NT2/D1 (cell line): ENCODE measurements around the gene PLEKHG1.

Experiments
- DNase-seq: peaks from one replicate; pipeline ENCODE4 v3.0.0-alpha.2; 2011; ENCODE audit warnings: low read depth, low spot score
- H3K27me3 ChIP-seq: 2 replicates; pipeline ENCODE4 v1.6.0; 2011; ENCODE audit warnings: mild to moderate bottlenecking; ENCODE audit not compliant: insufficient read length, insufficient read depth
- H3K36me3 ChIP-seq: 2 replicates; pipeline ENCODE4 v1.6.1; 2011; ENCODE audit warnings: mild to moderate bottlenecking, low read length, mixed read lengths; ENCODE audit not compliant: insufficient read depth, insufficient read length
- H3K4me1 ChIP-seq: 2 replicates; pipeline ENCODE4 v1.5.1; 2011; ENCODE audit not compliant: insufficient read depth, insufficient read length
- H3K4me3 ChIP-seq: 2 replicates; pipeline ENCODE4 v1.5.1; 2011; ENCODE audit warnings: low read depth; ENCODE audit not compliant: insufficient read length
- H3K9ac ChIP-seq: 2 replicates; pipeline ENCODE4 v1.6.0; 2011; ENCODE audit warnings: low read depth; ENCODE audit not compliant: insufficient read length
- H3K9me3 ChIP-seq: 2 replicates; pipeline ENCODE4 v1.5.1; 2011; ENCODE audit warnings: mild to moderate bottlenecking, low read length; ENCODE audit not compliant: insufficient read depth
- SUZ12 ChIP-seq: IDR thresholded peaks from 2 replicates; pipeline ENCODE4 v1.6.1; 2011; ENCODE audit not compliant: insufficient read length, insufficient read depth; ENCODE audit errors: extremely low read depth
- YY1 ChIP-seq: IDR thresholded peaks from 2 replicates; pipeline ENCODE4 v1.6.1; 2011; ENCODE audit not compliant: insufficient read length, insufficient read depth
- ZNF274 ChIP-seq: IDR thresholded peaks from 2 replicates; pipeline ENCODE4 v1.6.1; 2011; ENCODE audit warnings: mild to moderate bottlenecking, low read depth, low read length

The PLEKHG1 gene

DNA sequence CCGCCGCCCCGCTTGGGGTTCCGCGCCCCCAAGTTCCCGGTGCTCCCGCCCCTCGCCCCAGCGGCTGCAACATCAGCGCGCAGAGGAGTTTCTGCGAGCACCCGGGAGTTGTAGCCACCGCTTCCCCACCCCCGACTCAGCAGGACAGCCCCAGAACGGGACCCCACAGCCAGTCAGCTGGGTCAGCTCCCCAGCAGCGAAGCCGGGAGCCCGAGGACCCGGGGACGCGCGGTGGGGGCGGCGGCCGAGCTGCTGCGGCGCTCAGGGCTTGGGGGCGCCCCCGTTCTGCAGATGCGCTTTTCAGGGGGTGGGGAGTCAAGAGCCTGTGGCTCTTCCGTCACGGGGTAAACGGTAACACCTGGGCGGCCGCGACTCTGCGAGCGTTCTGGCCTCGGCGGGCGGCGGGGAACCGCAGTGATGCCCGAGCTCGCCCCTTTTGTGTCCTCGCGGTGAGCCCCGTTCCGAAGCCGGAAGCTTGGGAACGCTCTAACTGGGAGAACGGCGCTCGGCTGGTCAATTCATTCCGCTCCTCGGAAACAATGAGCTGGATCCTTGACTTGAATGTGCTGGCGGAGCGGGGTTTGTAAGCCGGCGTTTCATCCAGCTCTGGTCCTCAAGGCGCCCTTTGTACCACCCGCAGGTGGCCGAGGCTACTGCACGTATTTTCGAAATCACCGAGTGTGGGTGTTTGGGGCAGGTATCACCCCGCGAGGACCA is 774 bp downstream of the PLEKHG1 start:
- Histone ChIP-seq H3K36me3 (no peaks in the 10 kb centered on the region), H3K4me1 (no peaks in the 10 kb centered on the region), H3K9ac (peak overlapping the region; percentile 70), H3K9me3 (no peaks in the 10 kb centered on the region), H3K27me3 (peaks cover 35% of the 10 kb centered on the region), H3K4me3 (peak overlapping the region; percentile 58)
- no peak for TF ChIP-seq SUZ12
- TF ChIP-seq ZNF274: no peak
- TF ChIP-seq YY1: no peak
- peak; percentile 65 for DNase-seq

DNA sequence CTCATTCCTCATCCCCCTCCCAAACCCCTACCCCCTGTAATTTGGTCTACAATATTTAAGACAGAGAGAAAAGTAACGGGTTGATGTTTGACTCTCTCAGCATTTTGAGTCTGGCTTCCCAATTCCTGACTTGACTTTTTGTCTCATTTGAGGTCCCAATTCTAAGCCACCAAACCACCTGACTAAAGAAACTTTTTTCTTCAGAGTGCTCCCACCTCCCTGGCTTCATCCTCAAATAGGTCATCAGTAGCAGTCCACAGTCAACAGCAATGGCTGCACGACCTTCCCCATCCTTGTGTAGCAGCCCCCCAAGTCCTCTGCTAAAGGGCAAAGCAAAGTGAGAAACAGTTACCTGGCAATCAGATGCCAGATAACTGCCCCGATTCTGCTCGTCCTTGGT is 1.8 kb downstream of the PLEKHG1 start:
- Histone ChIP-seq H3K36me3 (no peaks in the 10 kb centered on the region), H3K9ac (no peak overlapping the region), H3K4me3 (no peak overlapping the region), H3K27me3 (peaks cover 35% of the 10 kb centered on the region), H3K9me3 (no peaks in the 10 kb centered on the region), H3K4me1 (no peaks in the 10 kb centered on the region)
- no peak for DNase-seq
- no peak for TF ChIP-seq YY1

DNA sequence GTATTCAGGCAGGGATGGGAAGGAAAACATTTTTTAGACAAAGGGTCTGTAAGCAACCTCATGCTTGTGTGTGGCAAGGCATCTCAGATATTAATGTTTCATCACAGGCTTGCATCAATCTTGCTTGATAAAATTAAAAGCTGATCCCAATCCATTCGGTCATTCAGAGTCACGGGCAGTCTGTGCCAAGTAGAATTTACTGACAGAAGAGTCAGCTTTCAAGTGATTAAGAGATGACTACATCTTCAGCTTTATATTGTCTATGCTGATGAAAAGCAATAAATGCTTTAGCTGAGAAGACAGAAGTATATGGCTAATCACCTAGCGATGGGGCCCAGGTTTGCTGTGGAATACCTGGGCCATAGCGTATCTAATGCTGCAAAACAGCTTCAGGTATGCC is 3.5 kb downstream of the PLEKHG1 start:
- no peaks in the 10 kb centered on the region for H3K9me3 ChIP-seq
- TF ChIP-seq SUZ12 (no peak), ZNF274 (no peak), YY1 (no peak)

GRCh38 chr6:150604467-150604866 is 4.8 kb downstream of the PLEKHG1 start:
- no peak overlapping the region for H3K4me3 ChIP-seq
- H3K4me1 ChIP-seq: no peaks in the 10 kb centered on the region
- no peak for DNase-seq
- H3K36me3 ChIP-seq: no peaks in the 10 kb centered on the region
- no peaks in the 10 kb centered on the region for H3K9me3 ChIP-seq
- H3K9ac ChIP-seq: no peak overlapping the region
- H3K27me3 ChIP-seq: peaks cover 14% of the 10 kb centered on the region
- no peak for TF ChIP-seq SUZ12
- TF ChIP-seq ZNF274: no peak
- no peak for TF ChIP-seq YY1

More for the DNA sequence above, 3.5 kb downstream of the PLEKHG1 start:
- Histone ChIP-seq H3K27me3 (peaks cover 25% of the 10 kb centered on the region), H3K4me3 (no peak overlapping the region), H3K4me1 (no peaks in the 10 kb centered on the region), H3K9ac (no peak overlapping the region), H3K36me3 (no peaks in the 10 kb centered on the region)
- no peak for DNase-seq

DNA sequence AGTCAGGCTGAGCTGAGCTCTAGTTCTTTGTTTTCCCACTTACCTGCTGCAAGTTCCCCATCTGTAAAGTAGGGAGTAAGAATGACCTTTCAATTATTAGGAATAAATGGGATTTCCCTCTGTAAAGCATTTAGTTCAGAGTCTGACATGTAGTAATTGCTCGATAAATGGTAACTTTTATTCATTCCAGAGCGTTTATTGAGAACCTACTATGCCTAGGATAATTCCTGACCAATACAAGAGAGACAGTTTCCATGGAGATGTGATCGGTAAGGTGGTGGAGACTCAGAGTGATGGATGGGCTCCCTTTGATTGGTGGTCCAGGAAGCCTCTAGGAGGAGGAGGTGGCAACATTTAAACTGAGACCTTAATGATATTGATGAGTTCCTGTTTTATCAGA is 5.6 kb downstream of the PLEKHG1 start:
- DNase-seq: no peak
- no peaks in the 10 kb centered on the region for H3K36me3 ChIP-seq
- H3K4me3 ChIP-seq: no peak overlapping the region

DNA sequence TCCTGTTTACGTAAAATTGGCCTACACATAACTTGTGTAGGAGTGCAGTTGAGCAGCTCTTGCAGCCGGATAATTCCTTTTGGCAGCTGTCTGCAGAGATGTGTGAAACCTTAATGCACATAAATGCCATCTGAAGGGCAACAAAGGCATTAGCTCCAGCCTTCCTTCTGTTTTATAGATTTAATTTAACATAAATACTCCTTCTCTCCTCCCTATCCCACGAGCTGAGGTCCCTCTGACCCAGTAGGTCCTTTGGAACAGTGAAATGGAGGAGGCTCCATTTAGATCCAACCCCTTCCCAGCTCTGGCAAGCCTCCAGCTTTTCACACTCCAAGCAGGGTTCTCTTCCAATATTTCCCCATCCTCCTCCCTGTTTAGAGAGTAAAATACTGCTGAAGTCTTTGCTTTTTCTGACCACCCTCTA is 6.5 kb downstream of the PLEKHG1 start:
- H3K4me1 ChIP-seq: no peaks in the 10 kb centered on the region
- no peaks in the 10 kb centered on the region for H3K36me3 ChIP-seq

More for the DNA sequence above, 5.6 kb downstream of the PLEKHG1 start:
- Histone ChIP-seq H3K9me3 (no peaks in the 10 kb centered on the region), H3K9ac (no peak overlapping the region), H3K4me1 (no peaks in the 10 kb centered on the region), H3K27me3 (peaks cover 14% of the 10 kb centered on the region)
- no peak for TF ChIP-seq YY1
- no peak for TF ChIP-seq ZNF274
- TF ChIP-seq SUZ12: no peak

GRCh38 chr6:150606647-150607328 is 7.1 kb downstream of the PLEKHG1 start:
- H3K4me1 ChIP-seq: no peaks in the 10 kb centered on the region
- H3K27me3 ChIP-seq: peaks cover 7% of the 10 kb centered on the region
- DNase-seq: no peak
- no peak overlapping the region for H3K9ac ChIP-seq
- no peaks in the 10 kb centered on the region for H3K9me3 ChIP-seq
- no peaks in the 10 kb centered on the region for H3K36me3 ChIP-seq
- no peak overlapping the region for H3K4me3 ChIP-seq
- no peak for TF ChIP-seq YY1
- no peak for TF ChIP-seq SUZ12
- TF ChIP-seq ZNF274: no peak

More for the DNA sequence above, 6.5 kb downstream of the PLEKHG1 start:
- DNase-seq: no peak
- no peak overlapping the region for H3K9ac ChIP-seq
- no peaks in the 10 kb centered on the region for H3K9me3 ChIP-seq
- no peak overlapping the region for H3K4me3 ChIP-seq
- peaks cover 13% of the 10 kb centered on the region for H3K27me3 ChIP-seq
- TF ChIP-seq YY1 (no peak), ZNF274 (no peak), SUZ12 (no peak)
